Islet precursor cell (in vitro differentiated cells): ENCODE data around the gene MB.
"Not testable (repeated sequence)": the region's sequence is repeated elsewhere in the genome, so short reads cannot be mapped to it uniquely, and the experiment has no call there.

Experiments
- DNase-seq: peaks from one replicate; pipeline ENCODE4 v3.0.0-alpha.2; 2018

Gene MB

DNA sequence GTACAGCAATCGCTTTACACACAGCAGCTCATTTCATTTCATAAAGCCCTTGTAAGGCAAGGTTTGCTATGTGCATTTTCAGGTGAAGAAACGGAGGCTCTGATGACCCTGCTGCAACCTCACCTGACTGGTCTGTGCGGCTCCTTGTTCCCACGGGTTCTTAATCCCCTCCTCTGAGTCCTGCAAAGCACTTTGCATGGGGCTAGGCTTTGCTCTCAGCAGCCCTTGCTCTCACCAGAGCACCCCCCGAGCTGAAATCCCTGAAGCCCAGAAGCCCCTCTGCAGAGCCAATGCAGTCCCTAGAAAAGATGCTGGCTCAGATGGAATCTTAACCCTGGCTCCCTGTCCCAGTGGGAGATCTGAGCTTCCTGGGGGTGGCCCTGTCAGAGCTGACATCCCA lies 20.1 kb upstream of the MB start:
- no peak for DNase-seq

DNA sequence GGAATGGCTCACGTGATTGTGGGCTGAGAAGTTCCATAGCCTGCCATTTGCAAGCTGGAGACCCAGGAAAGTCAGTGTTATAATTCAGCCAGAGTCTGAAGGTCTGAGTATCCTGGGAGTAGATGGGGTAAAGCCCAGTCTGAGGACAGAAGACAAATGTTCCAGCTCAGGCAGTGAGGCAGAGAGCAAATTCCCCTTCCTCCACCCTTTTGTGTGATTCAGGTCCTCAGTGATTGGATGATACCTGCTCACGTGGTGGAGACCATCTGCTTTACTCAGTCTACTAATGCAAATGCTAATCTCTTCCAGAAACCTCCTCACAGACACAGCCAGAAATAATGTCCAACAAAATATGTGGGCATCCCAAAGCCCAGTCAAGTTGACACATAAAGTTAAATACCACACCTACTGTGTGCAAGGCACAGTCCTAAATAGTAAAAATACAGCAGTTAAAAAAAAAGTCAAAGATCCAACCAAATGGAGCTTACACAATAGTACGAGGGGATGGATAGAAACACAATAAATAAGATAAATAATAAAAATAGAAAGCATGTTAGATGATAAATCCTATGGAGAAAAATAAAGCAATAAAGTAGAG lies 17.9 kb upstream of the MB start:
- DNase-seq: no peak

DNA sequence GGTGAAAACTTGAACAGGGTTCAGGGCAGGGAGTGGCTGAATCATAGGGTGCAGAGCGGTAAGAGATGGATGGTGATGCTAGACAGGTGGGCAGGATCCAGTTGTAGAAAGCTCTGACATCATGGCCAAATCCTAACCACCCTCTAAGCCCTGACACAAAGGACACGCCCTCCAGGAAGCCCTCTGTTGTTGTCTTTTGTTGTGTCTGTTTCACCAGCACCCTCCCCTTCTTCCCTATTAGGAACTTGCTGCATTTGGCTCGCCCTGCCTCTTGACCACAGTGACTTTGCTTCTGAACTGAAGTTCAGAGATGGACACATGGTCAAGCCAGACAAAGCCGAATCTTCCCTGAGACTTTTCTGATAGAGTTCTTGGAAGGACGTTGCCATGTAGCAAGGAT lies 16.9 kb upstream of the MB start:
- DNase-seq: no peak

DNA sequence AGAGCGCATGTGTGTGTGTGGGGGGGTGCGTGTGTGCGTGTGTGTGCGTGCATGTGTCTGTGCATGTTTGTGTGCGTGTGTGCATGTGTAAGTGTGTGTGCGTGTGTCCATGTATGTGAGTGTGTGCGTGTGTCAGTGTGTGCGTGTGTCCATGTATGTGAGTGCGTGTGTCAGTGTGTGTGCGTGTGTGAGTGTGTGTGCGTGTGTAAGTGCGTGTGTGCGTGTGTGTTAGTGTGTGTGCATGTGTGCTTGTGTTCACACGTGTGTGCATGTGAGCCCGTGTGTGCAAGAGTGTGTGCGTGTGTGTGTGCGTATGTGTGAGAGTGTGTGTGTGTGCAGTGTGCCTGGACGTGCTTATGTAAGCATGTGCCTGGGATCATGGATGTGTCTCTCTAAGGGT lies 16.4 kb upstream of the MB start:
- DNase-seq: no peak

DNA sequence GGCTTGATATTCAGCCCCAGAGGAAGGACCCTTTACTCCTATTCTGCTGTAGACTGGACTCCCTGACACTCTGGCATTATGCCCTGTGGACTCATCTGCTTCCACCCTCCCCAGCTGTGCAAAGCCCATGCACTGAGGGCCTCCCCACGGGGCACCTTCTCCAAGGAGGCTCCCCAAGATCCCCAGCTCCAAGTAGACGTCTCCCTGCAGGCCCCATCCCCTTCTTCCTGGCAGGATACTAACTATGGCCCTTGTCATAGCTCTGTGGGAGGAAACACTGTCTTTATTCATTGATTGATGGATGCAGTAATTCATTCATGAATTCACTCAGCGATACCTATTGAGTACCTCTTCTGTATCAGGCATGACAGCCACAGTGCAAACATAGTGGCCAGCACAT lies 15.8 kb upstream of the MB start:
- DNase-seq: no peak

DNA sequence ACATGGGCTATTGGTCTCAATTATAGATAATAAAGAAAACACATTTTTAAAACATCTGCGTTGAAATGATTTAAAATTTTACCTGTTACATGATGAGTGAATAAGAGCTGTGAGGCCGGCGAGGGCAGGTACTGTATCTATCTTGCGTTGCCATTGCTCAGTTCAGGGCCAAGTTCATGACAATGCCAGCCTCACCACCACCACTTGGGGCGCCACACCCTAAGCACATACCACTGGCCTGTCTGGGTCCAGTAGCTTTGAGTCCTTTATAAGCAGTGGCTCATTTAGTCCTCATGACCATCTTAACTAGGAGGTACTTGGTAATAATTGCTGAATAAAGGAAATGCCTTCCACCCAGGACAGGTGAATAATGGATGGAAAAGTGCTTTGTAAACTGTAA lies 14.5 kb upstream of the MB start:
- no peak for DNase-seq

DNA sequence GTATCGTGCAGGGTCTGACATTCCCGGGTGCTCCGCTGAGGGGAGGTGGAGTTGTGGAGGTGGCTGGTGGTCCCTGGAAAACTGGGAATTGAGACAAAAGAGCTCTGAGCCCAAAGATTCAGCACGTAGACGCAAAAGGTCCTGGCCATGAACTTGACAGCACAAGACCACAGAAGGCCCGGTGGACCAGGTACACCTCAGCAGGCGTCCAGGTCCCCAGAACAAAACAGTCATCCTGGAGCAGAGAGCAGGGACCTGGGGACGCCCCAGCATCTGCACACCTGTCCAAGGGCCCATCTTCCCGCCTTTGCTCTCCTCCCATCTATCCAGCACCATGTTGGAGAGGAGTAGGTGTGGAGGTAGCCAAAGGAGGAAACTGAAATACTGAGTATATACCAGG lies 13.8 kb upstream of the MB start:
- DNase-seq: no peak

DNA sequence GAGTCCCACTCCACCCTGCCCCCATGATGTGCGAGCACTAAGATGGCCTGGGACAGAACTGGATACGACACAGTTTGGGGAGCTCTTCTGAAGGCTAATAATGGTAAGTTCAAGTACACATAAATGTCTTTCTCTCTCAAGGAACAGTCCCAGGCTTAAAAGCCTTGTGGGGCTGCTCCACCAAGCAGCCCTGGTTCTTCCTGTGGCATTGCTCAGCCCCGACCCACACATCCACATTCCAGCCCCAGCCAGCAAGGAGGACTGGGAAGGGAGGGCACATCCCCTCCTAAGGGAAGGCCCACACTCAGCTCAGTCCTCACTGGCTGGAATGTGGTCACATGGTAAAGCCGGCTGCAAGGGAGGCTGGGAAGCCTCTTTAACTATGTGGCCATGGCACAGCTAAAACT lies 13.3 kb upstream of the MB start:
- peak; percentile 92 for DNase-seq

DNA sequence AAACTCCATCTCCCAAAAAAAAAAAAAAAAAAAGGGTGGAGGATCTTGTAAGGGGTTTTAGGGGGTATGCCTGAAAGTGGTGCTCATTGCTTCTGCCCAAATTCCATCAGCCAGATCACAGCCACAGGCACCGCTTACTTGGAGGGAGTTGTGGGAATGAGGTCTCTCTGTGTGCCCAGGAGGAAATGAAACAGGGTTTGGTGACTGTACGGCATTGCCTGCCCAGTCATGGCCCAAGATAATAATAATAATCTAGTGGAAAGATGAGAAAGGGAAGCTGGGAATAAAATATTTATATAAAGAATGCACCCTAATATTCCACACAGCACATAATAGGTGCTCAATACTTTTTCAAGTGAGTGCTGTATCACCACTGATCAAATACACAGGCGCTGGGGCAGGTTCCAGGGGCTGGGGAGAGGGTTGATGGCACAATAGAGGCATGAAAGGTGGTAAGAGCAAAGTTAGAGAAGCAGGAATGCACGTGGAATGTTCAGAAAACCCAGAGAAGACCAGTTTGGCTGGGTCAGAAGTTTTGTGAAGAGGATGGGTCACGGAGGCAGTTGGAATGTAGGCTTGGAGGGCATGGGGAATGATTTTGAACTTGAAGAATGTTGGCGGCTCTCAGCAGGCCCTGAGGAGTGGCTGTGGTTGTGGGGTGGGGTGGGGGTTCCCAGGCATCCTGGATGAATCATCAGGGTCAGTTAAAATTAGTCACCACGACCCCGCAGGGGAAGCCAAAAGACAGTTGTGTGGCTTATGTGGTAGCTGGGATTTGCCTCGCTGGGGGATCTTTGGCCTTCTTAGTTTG lies 12.5 kb upstream of the MB start:
- peak; percentile 98 for DNase-seq

DNA sequence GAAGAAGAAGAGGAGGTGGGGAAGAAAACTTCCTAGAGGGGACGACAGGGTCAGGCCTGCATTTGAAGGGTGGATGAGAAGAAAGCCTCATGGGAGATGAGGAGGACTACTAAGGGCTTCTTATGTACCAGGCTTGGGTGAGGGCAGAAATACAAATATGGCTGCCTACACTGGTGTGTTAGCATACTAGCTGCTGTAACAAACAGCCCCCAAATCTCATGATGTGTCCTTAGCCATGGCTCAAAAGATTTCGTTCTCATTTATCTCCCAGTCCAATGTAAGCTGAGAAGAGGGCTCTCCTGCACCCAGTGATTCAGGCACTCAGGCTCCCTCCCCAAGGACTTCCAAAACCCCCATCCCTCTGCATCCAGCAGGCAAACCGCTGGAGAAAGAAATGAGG lies 11.6 kb upstream of the MB start:
- no peak for DNase-seq

DNA sequence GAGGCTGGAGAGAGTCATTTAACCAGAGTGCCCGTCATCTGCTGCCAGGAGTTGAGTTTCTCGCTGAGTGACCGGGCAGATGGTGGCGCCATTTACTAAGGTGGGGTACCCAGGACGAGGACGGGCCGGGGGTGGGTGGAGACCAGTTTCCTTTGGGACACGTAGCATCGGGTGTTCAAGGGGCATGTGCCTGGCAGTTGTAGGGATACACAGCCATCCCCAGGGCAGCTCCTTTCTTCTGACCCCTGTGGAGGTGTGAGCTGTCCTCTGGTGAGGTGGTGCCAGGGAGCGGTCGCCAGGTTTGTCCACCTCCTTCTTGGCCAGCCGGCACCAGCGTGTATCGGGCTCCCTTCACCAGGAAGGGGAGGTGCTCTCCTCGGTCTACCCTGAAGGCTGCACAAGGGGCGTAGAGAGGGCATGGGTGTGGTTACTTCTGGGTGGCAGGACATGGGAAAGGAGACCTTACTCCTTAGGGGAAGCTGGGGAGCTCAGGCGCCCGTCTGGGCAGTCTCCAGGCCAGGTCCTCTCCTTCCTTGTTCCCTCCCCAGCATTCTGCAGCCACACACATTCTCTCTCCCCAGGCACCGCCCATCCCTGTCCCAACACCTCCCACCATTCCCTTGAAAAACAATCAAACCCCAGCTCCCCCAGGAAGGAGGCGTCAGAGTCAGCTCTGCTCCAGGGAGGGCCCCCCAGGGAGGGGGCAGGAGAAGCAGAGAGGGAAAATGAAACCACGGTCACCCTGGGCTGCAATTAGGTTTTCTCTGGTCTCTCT lies 10.3 kb upstream of the MB start:
- DNase-seq: peak; percentile 93

DNA sequence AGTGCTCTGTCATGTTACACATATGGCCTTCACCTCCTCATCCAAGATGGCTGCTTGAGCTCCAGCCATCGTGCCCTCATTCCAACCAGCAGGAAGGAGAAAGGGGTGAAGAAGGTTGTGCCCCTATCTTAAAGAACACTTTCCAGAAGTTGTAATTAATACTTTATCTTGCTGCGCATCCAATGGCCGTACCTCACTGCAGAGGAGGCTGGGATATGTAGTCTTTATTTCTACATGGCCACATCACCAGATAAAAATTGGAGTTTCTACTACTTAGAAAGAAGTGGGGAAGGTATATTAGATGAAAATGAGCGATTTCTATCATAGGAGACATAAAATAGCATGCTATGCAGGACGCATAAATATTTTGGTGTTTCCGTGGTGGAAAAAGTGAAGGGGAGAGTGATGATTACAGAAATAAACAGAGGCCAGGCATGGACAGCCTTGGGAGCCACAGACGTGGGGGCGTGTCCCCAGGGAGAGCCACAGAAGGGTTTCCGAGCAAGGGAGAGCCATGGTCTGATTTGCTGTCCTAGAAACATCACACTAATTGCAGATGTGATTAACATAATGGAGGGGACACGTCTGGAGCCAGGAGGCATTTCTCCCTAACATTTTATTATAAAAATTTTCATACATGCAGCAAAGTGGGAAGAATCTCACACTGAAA lies 8.8 kb upstream of the MB start:
- no peak for DNase-seq

DNA sequence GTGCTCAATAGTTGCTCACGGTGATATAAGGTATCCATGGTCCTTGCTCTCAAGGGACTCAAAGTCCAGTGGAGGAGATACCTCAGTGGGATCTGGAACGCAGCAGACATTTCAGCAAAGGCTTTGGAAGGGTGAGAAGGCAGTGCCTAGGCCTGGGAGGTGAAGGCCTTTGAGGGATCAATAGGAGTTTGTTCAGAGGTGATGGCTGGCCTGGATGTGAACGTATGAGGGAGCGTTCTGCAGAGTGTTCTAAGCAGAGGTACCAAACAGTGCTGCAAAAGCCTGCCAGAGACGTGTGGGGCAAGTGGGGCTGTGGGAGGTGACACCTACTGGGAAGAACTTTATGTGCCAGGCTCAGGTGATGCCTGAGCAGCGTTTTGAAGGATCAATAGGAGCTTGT lies 7.4 kb upstream of the MB start:
- no peak for DNase-seq

DNA sequence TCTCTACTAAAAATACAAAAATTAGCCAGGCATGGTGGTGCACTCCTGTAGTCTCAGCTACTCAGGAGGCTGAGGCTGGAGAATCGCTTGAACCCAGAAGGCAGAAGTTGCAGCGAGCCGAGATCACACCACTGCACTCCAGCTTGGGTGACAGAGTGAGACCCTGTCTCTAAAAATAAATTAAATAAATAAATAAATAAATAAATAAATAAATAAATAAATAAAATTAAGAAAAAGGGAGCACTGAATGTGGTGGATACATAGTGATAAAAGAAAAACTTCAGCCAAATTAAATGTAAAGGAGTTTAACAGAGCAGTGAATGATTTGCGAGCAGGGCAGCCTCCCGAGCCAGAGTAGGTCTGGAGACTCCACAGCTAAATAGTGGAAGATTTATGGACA lies 6.8 kb upstream of the MB start:
- not testable (repeated sequence) for DNase-seq

DNA sequence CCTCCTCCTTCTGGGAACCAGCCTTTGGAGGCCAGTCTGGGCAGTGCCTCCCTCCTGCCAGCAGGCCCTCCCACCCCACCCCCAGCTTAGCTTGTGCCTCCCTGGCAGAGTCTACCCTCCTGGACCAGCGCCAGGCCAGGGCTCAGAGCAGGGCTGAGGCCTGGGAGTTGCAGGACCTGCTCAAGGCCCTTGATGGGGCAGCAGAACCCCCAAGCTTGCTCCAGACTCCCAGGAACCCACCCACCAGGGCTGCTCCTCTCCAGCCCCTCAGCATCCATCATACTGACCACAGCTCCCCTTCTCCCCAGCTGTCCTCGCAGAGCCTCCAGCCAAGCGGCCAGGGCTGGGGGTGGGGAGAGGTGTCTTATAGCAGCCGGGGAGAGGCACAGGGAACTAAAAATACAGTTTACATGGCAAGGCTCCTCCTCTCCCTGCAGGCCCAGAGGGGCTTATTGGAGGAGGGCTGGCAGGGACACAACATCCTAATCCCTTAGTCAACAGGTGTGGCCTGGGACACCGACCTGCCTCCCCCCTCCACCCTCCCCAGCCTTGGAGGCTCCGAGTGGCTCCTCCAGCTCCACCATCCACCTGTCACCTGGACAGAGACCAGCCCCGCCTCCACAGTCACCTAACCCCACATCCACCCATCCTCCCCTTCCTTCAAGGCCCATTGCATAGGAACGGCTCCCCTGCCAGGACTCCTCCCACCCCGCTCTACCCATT lies 5.2 kb upstream of the MB start:
- no peak for DNase-seq

DNA sequence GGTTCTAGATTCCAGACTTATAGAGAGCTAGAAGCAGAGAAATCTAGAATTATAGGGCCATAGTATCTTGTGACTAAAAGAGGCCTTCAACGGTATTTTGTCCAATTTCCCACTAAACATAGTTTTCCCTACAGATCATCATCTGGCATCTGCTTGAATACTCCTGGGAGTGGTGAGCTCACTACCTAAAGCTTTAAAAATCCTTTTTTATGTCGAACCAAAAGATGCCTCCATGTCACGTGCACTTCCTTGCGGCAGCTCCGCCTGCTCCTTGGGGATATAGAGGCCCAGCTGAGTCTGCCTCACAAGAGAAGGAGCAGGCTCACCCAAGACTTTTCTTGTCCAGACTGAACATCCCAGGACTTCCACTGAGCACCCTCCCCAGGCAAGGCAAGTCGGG lies 4.3 kb upstream of the MB start:
- no peak for DNase-seq

DNA sequence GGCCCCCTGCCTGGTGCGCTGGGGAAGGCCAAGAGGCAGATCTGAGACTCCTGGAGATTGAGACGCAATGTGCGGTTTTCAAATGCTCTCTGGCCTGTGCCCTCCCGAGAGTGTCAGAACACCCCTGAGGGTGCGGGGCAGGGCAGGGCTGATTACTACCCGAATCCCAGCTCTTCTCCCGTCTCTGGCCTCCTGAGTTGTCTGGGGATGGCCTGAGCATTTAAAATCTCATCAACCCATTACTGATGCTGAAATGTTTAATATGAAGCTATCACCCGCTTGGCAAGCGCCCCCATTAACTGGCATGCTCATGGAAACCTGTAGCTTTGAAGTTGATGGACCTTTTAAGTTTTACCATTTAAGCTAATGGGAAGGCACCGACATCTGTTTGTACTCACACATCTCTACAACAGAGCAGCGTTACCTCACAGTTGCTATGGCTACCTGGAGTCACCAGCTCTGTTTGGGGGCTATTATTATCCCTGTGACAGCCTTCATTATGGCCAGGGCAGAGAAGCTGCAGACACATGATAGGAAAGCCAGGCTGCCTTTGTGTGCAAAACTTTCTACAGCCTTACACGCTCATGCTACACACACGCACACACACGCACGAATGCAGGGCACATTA lies 3.6 kb upstream of the MB start:
- peak; percentile 82 for DNase-seq

DNA sequence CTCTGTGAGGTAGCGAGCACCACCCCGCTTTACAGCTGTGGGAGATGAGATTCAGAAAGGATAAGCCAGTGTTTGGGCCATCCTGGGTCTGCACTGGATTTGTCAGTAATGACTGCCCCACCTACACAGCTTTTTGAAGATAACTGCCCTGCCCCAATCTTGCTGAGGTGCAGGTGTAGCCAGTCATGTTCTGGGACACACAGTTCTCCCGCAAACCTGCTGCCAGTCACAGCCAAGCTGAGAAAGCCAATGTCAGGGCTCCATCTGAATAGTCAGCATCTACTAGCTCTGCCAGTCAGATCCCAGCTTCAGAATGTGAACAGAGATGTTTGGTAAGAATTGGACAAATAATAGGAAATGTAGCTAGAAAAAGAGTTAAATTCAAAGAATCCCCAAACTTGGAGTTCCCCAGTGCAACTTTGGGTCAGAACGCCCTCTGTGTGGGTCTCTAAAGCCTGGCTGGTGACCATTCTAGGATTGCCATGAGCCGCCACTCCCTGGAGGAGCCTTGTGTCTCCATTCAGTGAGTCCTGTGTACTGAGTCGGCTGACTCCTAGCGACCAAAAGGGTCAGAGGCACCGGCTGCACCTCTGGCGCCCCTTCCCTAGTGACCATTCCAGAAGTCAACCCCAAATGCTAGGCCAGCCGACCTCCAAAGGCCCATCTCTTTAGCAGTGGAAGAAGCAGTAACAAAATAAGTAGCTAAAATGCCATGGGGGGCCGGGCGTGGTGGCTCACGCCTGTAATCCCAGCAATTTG lies 2.4 kb upstream of the MB start:
- no peak for DNase-seq

DNA sequence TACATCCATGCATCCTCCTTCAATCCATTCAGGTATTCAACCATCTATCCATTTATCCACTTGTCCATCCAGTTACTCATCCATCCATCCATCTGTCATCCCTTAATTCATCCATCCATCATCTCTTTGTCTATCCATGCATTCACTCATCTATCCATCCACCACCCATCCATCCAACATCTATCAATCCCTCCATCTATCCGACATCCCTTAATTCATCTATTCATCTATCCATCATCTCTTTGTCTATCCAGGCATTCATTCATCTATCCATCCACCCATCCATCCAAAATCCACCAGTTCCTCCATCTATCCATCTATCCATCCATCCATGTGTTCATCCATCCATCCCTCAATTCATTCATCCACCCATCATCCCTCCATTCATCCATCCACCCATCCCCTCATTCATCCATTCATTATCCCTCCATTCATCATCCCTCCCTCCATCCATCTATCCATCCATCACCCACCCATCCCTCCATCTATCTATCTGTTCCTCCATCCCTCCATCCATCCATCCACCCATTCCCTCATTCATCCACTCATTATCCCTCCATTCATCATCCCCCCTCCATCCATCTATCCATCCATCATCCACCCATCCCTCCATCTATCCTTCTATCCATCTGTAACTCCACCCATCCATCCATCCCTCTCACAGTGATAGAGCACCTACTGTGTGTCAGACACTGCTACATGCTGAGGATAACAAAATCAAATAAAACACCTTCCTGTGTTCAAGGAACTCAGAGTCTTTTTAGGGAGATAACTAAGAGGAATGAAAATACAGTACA lies 1.5 kb upstream of the MB start:
- DNase-seq: no peak

DNA sequence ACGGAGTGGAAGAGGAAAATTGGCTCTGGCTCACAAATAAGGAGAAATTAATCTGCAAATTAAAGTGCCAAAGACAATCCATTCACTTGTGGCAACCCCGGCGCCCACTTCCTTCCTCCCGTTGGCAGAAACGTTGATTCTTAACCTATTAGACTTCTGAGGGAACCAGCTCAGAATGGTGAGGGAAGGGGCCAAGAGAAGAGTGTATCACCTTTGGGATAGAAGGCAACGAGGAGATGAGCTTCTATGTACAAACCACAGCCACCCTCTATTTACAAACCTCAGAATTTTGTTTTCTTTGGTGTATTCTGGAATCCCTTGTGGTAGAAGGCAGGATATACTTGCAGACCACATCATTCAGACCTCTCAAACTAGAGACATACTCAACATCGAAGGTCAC lies 1.1 kb downstream of the MB start:
- no peak for DNase-seq

DNA sequence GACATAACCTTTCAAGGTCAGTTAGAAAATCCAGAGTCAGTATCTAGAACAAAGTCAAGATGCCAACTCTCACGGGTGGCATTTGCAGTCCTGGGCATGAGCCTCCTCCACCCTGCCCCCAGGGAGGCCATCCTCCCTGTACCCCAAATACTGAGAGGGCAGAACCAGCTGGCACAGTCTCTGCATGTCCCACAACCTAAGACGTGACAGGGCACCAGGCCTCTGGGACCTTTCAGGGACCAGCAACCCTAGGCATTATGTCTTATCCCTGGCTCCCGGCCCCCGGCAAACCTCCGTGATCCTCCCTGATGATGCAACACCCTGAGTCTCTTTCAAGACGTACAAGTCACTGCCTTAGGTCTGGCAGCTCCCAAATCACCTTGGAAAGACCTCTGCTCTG lies 2.0 kb downstream of the MB start:
- DNase-seq: no peak
